Mucosa of stomach (tissue), 1 donor: ENCODE measurements around the gene VPS25.
A peak's percentile ranks its signal among the peaks of the same experiment; 100 is the strongest.

Experiments used
- H3K27me3 ChIP-seq: one replicate; pipeline ENCODE4 v1.7.0; 2013; ENCODE audit warnings: mild to moderate bottlenecking, low read length; ENCODE audit not compliant: control insufficient read depth, insufficient read depth
- H3K36me3 ChIP-seq: one replicate; pipeline ENCODE4 v1.7.0; 2013; ENCODE audit warnings: low read length; ENCODE audit not compliant: control insufficient read depth, insufficient read depth
- H3K4me1 ChIP-seq: one replicate; pipeline ENCODE4 v1.7.0; 2013; ENCODE audit warnings: mild to moderate bottlenecking, low read length; ENCODE audit not compliant: control insufficient read depth, insufficient read depth
- H3K4me3 ChIP-seq: one replicate; pipeline ENCODE4 v1.7.0; 2013; ENCODE audit warnings: low read length
- H3K9ac ChIP-seq: one replicate; pipeline ENCODE4 v1.7.0; 2013; ENCODE audit warnings: mild to moderate bottlenecking, low read length, moderate library complexity
- H3K9me3 ChIP-seq: one replicate; pipeline ENCODE4 v1.7.0; 2013; ENCODE audit warnings: mild to moderate bottlenecking, low read length, moderate library complexity; ENCODE audit not compliant: control insufficient read depth
- donor health status: Pancreatic carcinoma.

The VPS25 gene

GRCh38 chr17:42774066-42774745 lies 957 bp downstream of the VPS25 start:
- peaks cover 8% of the 10 kb centered on the region for H3K36me3 ChIP-seq
- H3K4me1 ChIP-seq: peaks cover 19% of the 10 kb centered on the region
- H3K9me3 ChIP-seq: no peaks in the 10 kb centered on the region
- no peaks in the 10 kb centered on the region for H3K27me3 ChIP-seq
- peak overlapping the region; percentile 86 for H3K4me3 ChIP-seq
- peak overlapping the region; percentile 93 for H3K9ac ChIP-seq

DNA sequence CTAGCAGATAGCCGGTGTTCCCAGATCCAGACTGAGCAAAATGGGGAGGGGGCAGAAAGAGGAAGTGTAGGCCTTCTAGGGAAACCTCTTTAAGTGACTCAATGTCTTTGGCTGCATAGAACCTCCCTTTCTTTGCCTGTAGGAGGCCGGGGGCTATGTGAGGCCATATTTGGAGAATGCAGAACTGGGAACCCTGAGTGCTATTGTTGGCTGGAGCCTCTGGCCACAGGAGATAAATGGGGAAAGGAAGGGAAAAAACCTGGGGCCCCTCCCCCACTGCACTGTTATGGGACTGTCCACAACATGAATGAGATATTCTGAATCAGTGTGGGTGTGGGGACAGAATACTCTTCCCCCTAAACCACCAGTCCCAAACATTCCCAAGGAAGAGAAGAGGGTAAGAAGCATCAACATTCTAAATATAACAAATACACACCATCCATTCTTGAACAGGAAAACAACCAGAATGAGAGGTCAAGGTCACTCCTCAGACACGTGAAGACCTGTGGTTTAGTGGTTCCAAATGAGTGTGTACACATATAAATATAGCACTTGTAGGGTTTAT lies 2.4 kb downstream of the VPS25 start:
- H3K27me3 ChIP-seq: peaks cover 5% of the 10 kb centered on the region
- peaks cover 8% of the 10 kb centered on the region for H3K36me3 ChIP-seq
- no peaks in the 10 kb centered on the region for H3K9me3 ChIP-seq
- H3K9ac ChIP-seq: no peak overlapping the region
- H3K4me1 ChIP-seq: peaks cover 31% of the 10 kb centered on the region
- no peak overlapping the region for H3K4me3 ChIP-seq

DNA sequence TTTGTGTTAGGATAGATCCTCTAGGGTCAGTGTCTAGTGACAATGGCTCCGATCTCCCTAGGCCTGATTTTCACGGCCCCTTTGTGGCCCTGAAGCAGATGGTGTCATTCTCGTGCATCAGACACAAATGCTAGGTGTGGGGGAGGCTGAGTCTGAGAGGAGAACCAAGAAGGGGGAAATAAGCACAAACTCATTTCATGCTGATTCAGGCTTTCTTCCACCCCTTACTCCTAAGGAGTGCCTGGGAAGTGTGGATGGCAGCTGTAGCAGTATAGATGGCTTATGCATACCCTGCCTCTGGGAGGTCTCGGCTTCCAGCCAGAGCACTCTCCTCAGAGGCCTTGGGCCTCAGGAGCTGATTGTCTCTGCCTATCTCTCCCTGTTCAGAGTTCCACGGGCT lies 5.3 kb downstream of the VPS25 start:
- Histone ChIP-seq H3K4me1 (peaks cover 31% of the 10 kb centered on the region), H3K36me3 (peaks cover 8% of the 10 kb centered on the region), H3K27me3 (peaks cover 34% of the 10 kb centered on the region), H3K9ac (no peak overlapping the region), H3K4me3 (no peak overlapping the region), H3K9me3 (no peaks in the 10 kb centered on the region)

DNA sequence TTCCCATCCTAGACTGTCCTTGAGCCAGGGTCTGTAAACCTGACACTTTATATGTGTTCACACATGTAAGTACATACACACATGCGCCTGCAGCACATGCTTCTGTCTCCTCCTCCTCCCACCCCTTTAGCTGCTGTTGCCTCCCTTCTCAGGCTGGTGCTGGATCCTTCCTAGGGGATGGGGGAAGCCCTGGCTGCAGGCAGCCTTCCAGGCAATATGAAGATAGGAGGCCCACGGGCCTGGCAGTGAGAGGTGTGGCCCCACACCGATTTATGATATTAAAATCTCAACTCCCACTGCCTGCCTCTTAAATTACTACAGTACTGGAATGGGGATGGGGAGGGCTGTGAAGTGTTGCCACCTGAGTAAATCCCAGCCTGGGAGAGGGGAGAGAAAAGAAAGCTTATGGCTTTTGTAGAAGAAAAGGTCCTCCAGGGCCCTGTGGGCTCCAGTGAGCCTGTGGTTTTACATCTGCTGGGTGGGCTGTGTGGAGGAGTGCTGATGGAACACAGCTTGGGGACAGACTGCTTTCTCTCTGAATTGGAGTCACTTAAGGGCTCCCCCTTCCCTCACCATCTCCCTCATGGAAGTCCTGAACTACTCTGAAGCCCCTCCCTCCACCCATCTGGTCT lies 6.2 kb downstream of the VPS25 start:
- H3K9me3 ChIP-seq: no peaks in the 10 kb centered on the region
- peaks cover 8% of the 10 kb centered on the region for H3K36me3 ChIP-seq
- H3K27me3 ChIP-seq: peaks cover 42% of the 10 kb centered on the region
- peaks cover 24% of the 10 kb centered on the region for H3K4me1 ChIP-seq
- H3K9ac ChIP-seq: peak overlapping the region; percentile 43
- H3K4me3 ChIP-seq: no peak overlapping the region

DNA sequence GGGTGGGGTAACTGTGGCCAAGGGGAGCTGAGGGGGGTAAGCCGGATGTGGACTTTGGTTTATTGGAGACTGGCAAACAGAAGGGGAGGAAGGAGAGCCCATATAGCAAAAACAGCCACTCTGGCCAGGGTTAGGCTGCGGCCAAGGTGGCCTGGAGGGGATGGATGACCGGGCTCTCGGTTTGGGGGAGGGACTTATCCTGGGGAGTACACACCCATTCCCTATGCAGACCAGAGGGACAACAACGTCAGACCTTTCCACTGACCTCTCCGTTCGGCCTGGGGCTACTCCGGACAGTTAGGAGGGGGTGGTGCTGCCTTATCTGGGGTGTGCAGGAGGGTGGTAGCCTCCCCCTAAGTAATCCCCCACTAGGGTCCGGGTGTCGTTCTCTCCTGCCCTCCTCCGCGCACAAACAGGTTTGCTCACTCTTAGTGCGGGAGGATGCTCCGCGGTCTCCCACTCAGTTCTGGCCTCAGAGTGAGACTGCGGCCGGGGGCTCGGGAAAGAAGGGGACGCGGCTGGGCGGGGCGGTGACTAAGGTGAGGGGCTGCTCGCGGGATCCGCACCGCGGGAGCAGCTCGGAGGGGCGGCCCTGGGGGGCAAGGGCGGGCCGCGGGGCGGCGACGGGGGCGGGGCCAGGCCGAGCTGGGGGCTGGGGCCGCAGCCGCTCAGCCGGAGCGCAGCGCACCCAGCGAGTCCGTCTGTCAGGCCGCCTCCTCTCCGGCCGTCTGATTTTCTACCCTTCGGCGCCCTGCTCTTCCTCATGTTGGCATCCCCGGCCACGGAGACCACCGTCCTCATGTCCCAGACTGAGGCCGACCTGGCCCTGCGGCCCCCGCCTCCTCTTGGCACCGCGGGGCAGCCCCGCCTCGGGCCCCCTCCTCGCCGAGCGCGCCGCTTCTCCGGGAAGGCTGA lies 6.9 kb downstream of the VPS25 start, which contains the start of gene WNK4:
Gene WNK4 (plus strand): TSS at position 675 of the 915 bp plus-strand sequence. CDS start 89 bp downstream, at position 764.
- H3K27me3 ChIP-seq: peaks cover 50% of the 10 kb centered on the region

DNA sequence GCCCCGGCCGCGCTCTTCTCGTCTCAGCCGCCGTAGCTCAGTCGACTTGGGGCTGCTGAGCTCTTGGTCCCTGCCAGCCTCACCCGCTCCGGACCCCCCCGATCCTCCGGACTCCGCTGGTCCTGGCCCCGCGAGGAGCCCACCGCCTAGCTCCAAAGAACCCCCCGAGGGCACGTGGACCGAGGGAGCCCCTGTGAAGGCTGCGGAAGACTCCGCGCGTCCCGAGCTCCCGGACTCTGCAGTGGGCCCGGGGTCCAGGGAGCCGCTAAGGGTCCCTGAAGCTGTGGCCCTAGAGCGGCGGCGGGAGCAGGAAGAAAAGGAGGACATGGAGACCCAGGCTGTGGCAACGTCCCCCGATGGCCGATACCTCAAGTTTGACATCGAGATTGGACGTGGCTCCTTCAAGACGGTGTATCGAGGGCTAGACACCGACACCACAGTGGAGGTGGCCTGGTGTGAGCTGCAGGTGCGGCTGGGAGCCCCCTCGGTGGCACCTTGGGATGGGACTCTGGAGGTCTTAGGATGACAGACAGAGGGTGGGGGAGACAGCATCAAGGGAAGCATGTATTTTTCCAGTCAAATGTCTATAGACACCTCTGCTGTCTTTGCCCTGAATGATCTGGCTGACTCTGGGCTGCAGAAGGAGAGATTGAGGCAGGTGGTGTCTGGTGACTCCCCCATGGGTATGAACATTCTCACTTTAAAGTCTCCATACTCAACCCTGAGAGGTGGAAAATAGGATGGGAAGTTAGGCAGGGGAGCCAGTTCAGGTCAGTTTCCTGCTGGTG lies 7.8 kb downstream of the VPS25 start:
- peaks cover 23% of the 10 kb centered on the region for H3K4me1 ChIP-seq
- no peak overlapping the region for H3K4me3 ChIP-seq
- peaks cover 59% of the 10 kb centered on the region for H3K27me3 ChIP-seq
- peak overlapping the region; percentile 38 for H3K9ac ChIP-seq
- no peaks in the 10 kb centered on the region for H3K9me3 ChIP-seq
- H3K36me3 ChIP-seq: no peaks in the 10 kb centered on the region

More for the DNA sequence above, 6.9 kb downstream of the VPS25 start, which contains the start of gene WNK4:
- H3K9ac ChIP-seq: peak within 1 kb of the TSS; percentile 43
- no peaks in the 10 kb centered on the region for H3K9me3 ChIP-seq
- no peak within 1 kb of the TSS for H3K4me3 ChIP-seq
- H3K36me3 ChIP-seq: peaks cover 8% of the 10 kb centered on the region
- H3K4me1 ChIP-seq: peaks cover 23% of the 10 kb centered on the region

- Histone ChIP-seq H3K4me1 (peaks cover 23% of the 10 kb centered on the region), H3K9me3 (no peaks in the 10 kb centered on the region), H3K27me3 (peaks cover 62% of the 10 kb centered on the region), H3K4me3 (no peak overlapping the region), H3K9ac (peak overlapping the region; percentile 22), H3K36me3 (no peaks in the 10 kb centered on the region)
Observed at GRCh38 chr17:42781639-42782165, 8.5 kb downstream of the VPS25 start.

GRCh38 chr17:42782166-42783061 lies 9.2 kb downstream of the VPS25 start:
- no peaks in the 10 kb centered on the region for H3K36me3 ChIP-seq
- H3K4me3 ChIP-seq: no peak overlapping the region
- peak overlapping the region; percentile 22 for H3K9ac ChIP-seq
- peaks cover 69% of the 10 kb centered on the region for H3K27me3 ChIP-seq
- no peaks in the 10 kb centered on the region for H3K9me3 ChIP-seq
- H3K4me1 ChIP-seq: peaks cover 23% of the 10 kb centered on the region

- Histone ChIP-seq H3K4me3 (no peak overlapping the region), H3K27me3 (peaks cover 71% of the 10 kb centered on the region), H3K9me3 (no peaks in the 10 kb centered on the region), H3K36me3 (no peaks in the 10 kb centered on the region), H3K4me1 (peaks cover 23% of the 10 kb centered on the region), H3K9ac (no peak overlapping the region)
Observed at GRCh38 chr17:42783062-42783790, 10.0 kb downstream of the VPS25 start.

GRCh38 chr17:42783791-42784138 lies 10.5 kb downstream of the VPS25 start:
- Histone ChIP-seq H3K4me1 (peaks cover 23% of the 10 kb centered on the region), H3K36me3 (no peaks in the 10 kb centered on the region), H3K27me3 (peaks cover 73% of the 10 kb centered on the region), H3K4me3 (no peak overlapping the region), H3K9ac (no peak overlapping the region), H3K9me3 (no peaks in the 10 kb centered on the region)
